HG03045 (cell line): ENCODE data around the gene PNKD.

Source experiments
- ATAC-seq: cut with Tn5 transposase; IDR thresholded peaks from one replicate; pipeline ENCODE4 v1.9.1; 2021; ENCODE audit warnings: mild to moderate bottlenecking, moderate library complexity; ENCODE audit not compliant: unreplicated experiment

The PNKD gene

GRCh38 chr2:218269900-218270720 lies at the start of gene PNKD, which contains the start of gene AAMP:
Gene PNKD (plus strand): TSS chr2:218270519. CDS start chr2:218270536, 17 bp downstream.
Gene AAMP (minus strand): TSS chr2:218270137. CDS start chr2:218270086, 51 bp downstream.
- ATAC-seq: peak; percentile 88

- ATAC-seq: no peak
These were observed 49.3 kb upstream of the PNKD start for GRCh38 chr2:218221000-218221399.

- ATAC-seq: no peak
These were observed 47.3 kb upstream of the PNKD start for GRCh38 chr2:218223046-218223445.

GRCh38 chr2:218224186-218224585 lies 46.1 kb upstream of the PNKD start:
- no peak for ATAC-seq

GRCh38 chr2:218226903-218227302 lies 43.4 kb upstream of the PNKD start:
- no peak for ATAC-seq

GRCh38 chr2:218228366-218229090 lies 41.8 kb upstream of the PNKD start:
- ATAC-seq: no peak

GRCh38 chr2:218229239-218229638 lies 41.1 kb upstream of the PNKD start:
- peak; percentile 70 for ATAC-seq

GRCh38 chr2:218229851-218230250 lies 40.5 kb upstream of the PNKD start:
- ATAC-seq: no peak

GRCh38 chr2:218230882-218231281 lies 39.4 kb upstream of the PNKD start:
- ATAC-seq: no peak

- no peak for ATAC-seq
These were observed 36.8 kb upstream of the PNKD start for GRCh38 chr2:218233543-218233942.

GRCh38 chr2:218234521-218234920 lies 35.8 kb upstream of the PNKD start:
- ATAC-seq: no peak

- no peak for ATAC-seq
These were observed 35.3 kb upstream of the PNKD start for GRCh38 chr2:218235017-218235416.

- ATAC-seq: no peak
These were observed 33.5 kb upstream of the PNKD start for GRCh38 chr2:218236829-218237228.

GRCh38 chr2:218238887-218239286 lies 31.4 kb upstream of the PNKD start:
- ATAC-seq: no peak

- no peak for ATAC-seq
These were observed 26.1 kb upstream of the PNKD start for GRCh38 chr2:218244204-218244603.

GRCh38 chr2:218244665-218245064 lies 25.7 kb upstream of the PNKD start:
- no peak for ATAC-seq

GRCh38 chr2:218245214-218245613 lies 25.1 kb upstream of the PNKD start:
- no peak for ATAC-seq

GRCh38 chr2:218249691-218250090 lies 20.6 kb upstream of the PNKD start:
- no peak for ATAC-seq

GRCh38 chr2:218252509-218253231 lies 17.6 kb upstream of the PNKD start:
- no peak for ATAC-seq

- no peak for ATAC-seq
These were observed 17.1 kb upstream of the PNKD start for GRCh38 chr2:218253232-218253625.

GRCh38 chr2:218255446-218255845 lies 14.9 kb upstream of the PNKD start:
- ATAC-seq: no peak
